HepG2 (cell line): ENCODE results near the gene SCARF1. TPM values are rescaled to one million over a fixed set of nuclear protein-coding genes. Genes with fewer than 3 reads are reported as not detected.

Source experiments
- ETV5 ChIP-seq: IDR thresholded peaks from 2 replicates; pipeline ENCODE4 v1.6.1; 2018; ENCODE audit warnings: missing biosample characterization, missing genetic modification reagents, inconsistent platforms, borderline replicate concordance
- GLI4 ChIP-seq: sonication (generic); formaldehyde crosslinking; IDR thresholded peaks from 2 replicates; pipeline ENCODE4 v1.5.1; 2020; ENCODE audit warnings: missing genetic modification reagents, mild to moderate bottlenecking, moderate library complexity, borderline replicate concordance
- ISL2 ChIP-seq: sonication (generic); formaldehyde crosslinking; IDR thresholded peaks from 2 replicates; pipeline ENCODE4 v1.5.0; 2020; ENCODE audit warnings: missing genetic modification reagents
- JUNB ChIP-seq: sonication (generic); formaldehyde crosslinking; IDR thresholded peaks from 2 replicates; pipeline ENCODE4 v1.8.0; 2022; ENCODE audit warnings: missing genetic modification reagents, mild to moderate bottlenecking, borderline replicate concordance
- MED8 ChIP-seq: sonication (generic); formaldehyde crosslinking; IDR thresholded peaks from 2 replicates; pipeline ENCODE4 v1.8.1; 2023; ENCODE audit warnings: mild to moderate bottlenecking, missing genetic modification reagents; ENCODE audit not compliant: insufficient replicate concordance
- NFIC ChIP-seq: IDR thresholded peaks from 2 replicates; pipeline ENCODE4 v1.6.1; 2012; ENCODE audit warnings: mild to moderate bottlenecking, low read length, inconsistent platforms
- NFKBIZ ChIP-seq: IDR thresholded peaks from 2 replicates; pipeline ENCODE4 v1.6.1; 2018; ENCODE audit warnings: missing genetic modification reagents, missing compliant biosample characterization
- RFX5 ChIP-seq: IDR thresholded peaks from 2 replicates; pipeline ENCODE4 v1.6.1; 2011; ENCODE audit warnings: low read depth, low read length, improper control_type of control experiment
- SKI ChIP-seq: fragments of 450-650 bp; IDR thresholded peaks from one replicate; pipeline ENCODE4 v1.6.1; 2018; ENCODE audit warnings: mild to moderate bottlenecking; ENCODE audit not compliant: partially characterized antibody
- SMARCE1 ChIP-seq: fragments of 450-650 bp; IDR thresholded peaks from 2 replicates; pipeline ENCODE4 v1.6.1; 2017; ENCODE audit warnings: borderline replicate concordance
- SOX5 ChIP-seq: IDR thresholded peaks from 2 replicates; pipeline ENCODE4 v1.6.1; 2016; ENCODE audit warnings: borderline replicate concordance
- THAP11 ChIP-seq: IDR thresholded peaks from 2 replicates; pipeline ENCODE4 v1.6.1; 2016; ENCODE audit warnings: missing biosample characterization, missing genetic modification reagents
- THYN1 ChIP-seq: sonication (generic); formaldehyde crosslinking; IDR thresholded peaks from 2 replicates; pipeline ENCODE4 v1.8.1; 2023; ENCODE audit warnings: low read depth, mild to moderate bottlenecking, moderate library complexity, missing genetic modification reagents, borderline replicate concordance
- YEATS2 ChIP-seq: sonication (generic); formaldehyde crosslinking; IDR thresholded peaks from 2 replicates; pipeline ENCODE4 v1.4.0; 2020; ENCODE audit warnings: missing genetic modification reagents, borderline replicate concordance
- ZFP36L1 ChIP-seq: sonication (generic); formaldehyde crosslinking; IDR thresholded peaks from 2 replicates; pipeline ENCODE4 v1.8.0; 2022; ENCODE audit warnings: mild to moderate bottlenecking, missing genetic modification reagents, moderate library complexity
- ZNF124 ChIP-seq: sonication (generic); formaldehyde crosslinking; IDR thresholded peaks from 2 replicates; pipeline ENCODE4 v1.4.0; 2020; ENCODE audit warnings: missing genetic modification reagents
- polyA plus RNA-seq, 8 experiments: library from polyadenylated mRNA; depleted of rRNA in 3 of 8; stranded (reverse) in 7 of 8; unstranded in 1 of 8; fragments of >200 nt; fragmentation: Illumina TruSeq in 4 of 8; extraction: Trizol in 4 of 8; gene quantifications; 2 replicates each; pipeline versions ENCODE4 v1.2.1 to v1.2.3, GENCODE V29; 2011 to 2016; ENCODE audit warnings: low read depth in 4 of 8, missing spikeins in 1 of 8, mixed read lengths in 1 of 8; ENCODE audit not compliant: insufficient read depth in 1 of 8
- total RNA-seq, 5 experiments: library from RNA; depleted of rRNA; stranded (reverse); fragments of >200 nt; fragmentation: Illumina TruSeq; extraction: Trizol; gene quantifications; 2 replicates each; pipeline ENCODE4 v1.2.3, GENCODE V29; 2016; ENCODE audit warnings: low read depth in 1 of 5
- TF ChIP-seq, protein P1 (sequence below): sonication (generic); formaldehyde crosslinking; conservative IDR thresholded peaks from 2 replicates; pipeline ENCODE4 v1.4.0; 2020; ENCODE audit warnings: missing genetic modification reagents
- TF ChIP-seq, protein P2 (sequence below): sonication (generic); formaldehyde crosslinking; IDR thresholded peaks from 2 replicates; pipeline ENCODE4 v1.5.1; 2020; ENCODE audit warnings: missing genetic modification reagents, mild to moderate bottlenecking, borderline replicate concordance
- TF ChIP-seq, protein P3 (sequence below): sonication (generic); formaldehyde crosslinking; conservative IDR thresholded peaks from 2 replicates; pipeline ENCODE4 v1.8.0; 2022; ENCODE audit warnings: mild to moderate bottlenecking, moderate library complexity, missing genetic modification reagents
- TF ChIP-seq, protein P4 (sequence below): fragments of 450-650 bp; IDR thresholded peaks from 2 replicates; pipeline ENCODE4 v1.6.1; 2016
- TF ChIP-seq, protein P5 (sequence below): sonication (generic); formaldehyde crosslinking; IDR thresholded peaks from 2 replicates; pipeline ENCODE4 v1.5.1; 2020; ENCODE audit warnings: missing genetic modification reagents, mild to moderate bottlenecking, borderline replicate concordance

SCARF1 gene
- total and polyA plus RNA-seq, 2 of the 13 experiments (the other 11 are each of a cell fraction or from before 2014, with no cell fraction given) = 0.24 to 0.71 TPM

DNA sequence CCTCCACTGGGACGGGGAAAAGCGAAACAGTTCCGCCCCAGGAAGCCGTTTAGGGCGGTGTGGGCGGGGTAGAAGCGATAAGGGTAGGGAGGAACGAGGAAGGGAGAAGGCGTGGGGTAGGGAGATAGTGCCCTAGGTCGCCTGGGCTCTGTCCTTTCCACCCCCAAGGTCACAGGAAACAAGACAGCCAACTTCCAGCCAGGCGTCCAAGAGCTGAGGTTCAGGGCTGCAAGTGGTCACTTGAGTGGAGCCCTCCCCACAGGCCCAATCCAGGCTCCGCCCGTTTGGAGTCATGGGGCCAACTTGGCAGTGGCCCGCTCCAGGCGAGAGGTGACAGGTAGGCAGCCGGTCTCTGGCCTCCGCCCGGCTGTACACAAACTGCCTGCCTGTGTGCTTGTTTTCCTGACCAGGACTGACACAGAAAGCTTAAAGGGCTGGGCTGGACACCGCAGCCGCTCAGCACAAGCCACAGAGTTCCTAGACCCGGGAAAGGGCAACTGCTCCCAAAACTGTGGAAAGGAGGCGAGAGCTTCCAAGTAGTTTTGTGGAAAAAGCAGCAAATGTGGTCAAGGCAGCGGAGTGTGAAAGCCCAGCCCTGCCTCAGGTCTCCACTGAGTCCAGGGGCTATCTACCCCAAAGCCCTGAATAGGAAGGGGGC, 4.4 kb upstream of the SCARF1 start, which contains the start of gene RILP (continued):
- TF ChIP-seq NFKBIZ (CRISPR knock-in tag) = no peak
- no peak; the same call in 1 of the 2 replicates for TF ChIP-seq ISL2 (CRISPR knock-in tag)
- TF ChIP-seq THAP11 (CRISPR knock-in tag) = no peak
- TF ChIP-seq NFIC = no peak
- peak; percentile 55; the same call in 1 of the 2 replicates for TF ChIP-seq YEATS2 (CRISPR knock-in tag)
- peak; percentile 67 for TF ChIP-seq ETV5
- TF ChIP-seq MED8 = no peak
- TF ChIP-seq, protein P1, sequence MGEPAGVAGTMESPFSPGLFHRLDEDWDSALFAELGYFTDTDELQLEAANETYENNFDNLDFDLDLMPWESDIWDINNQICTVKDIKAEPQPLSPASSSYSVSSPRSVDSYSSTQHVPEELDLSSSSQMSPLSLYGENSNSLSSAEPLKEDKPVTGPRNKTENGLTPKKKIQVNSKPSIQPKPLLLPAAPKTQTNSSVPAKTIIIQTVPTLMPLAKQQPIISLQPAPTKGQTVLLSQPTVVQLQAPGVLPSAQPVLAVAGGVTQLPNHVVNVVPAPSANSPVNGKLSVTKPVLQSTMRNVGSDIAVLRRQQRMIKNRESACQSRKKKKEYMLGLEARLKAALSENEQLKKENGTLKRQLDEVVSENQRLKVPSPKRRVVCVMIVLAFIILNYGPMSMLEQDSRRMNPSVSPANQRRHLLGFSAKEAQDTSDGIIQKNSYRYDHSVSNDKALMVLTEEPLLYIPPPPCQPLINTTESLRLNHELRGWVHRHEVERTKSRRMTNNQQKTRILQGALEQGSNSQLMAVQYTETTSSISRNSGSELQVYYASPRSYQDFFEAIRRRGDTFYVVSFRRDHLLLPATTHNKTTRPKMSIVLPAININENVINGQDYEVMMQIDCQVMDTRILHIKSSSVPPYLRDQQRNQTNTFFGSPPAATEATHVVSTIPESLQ (CRISPR knock-in tag) = no peak
- TF ChIP-seq, protein P2, sequence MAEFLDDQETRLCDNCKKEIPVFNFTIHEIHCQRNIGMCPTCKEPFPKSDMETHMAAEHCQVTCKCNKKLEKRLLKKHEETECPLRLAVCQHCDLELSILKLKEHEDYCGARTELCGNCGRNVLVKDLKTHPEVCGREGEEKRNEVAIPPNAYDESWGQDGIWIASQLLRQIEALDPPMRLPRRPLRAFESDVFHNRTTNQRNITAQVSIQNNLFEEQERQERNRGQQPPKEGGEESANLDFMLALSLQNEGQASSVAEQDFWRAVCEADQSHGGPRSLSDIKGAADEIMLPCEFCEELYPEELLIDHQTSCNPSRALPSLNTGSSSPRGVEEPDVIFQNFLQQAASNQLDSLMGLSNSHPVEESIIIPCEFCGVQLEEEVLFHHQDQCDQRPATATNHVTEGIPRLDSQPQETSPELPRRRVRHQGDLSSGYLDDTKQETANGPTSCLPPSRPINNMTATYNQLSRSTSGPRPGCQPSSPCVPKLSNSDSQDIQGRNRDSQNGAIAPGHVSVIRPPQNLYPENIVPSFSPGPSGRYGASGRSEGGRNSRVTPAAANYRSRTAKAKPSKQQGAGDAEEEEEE (CRISPR knock-in tag) = no peak
- TF ChIP-seq ZFP36L1 (CRISPR knock-in tag) = no peak
- no peak for TF ChIP-seq JUNB (CRISPR knock-in tag)
- TF ChIP-seq, protein P3, sequence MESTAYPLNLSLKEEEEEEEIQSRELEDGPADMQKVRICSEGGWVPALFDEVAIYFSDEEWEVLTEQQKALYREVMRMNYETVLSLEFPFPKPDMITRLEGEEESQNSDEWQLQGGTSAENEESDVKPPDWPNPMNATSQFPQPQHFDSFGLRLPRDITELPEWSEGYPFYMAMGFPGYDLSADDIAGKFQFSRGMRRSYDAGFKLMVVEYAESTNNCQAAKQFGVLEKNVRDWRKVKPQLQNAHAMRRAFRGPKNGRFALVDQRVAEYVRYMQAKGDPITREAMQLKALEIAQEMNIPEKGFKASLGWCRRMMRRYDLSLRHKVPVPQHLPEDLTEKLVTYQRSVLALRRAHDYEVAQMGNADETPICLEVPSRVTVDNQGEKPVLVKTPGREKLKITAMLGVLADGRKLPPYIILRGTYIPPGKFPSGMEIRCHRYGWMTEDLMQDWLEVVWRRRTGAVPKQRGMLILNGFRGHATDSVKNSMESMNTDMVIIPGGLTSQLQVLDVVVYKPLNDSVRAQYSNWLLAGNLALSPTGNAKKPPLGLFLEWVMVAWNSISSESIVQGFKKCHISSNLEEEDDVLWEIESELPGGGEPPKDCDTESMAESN (CRISPR knock-in tag) = no peak
- TF ChIP-seq GLI4 (CRISPR knock-in tag) = no peak; the same call in 1 of the 2 replicates
- no peak for TF ChIP-seq RFX5
- TF ChIP-seq, protein P4, sequence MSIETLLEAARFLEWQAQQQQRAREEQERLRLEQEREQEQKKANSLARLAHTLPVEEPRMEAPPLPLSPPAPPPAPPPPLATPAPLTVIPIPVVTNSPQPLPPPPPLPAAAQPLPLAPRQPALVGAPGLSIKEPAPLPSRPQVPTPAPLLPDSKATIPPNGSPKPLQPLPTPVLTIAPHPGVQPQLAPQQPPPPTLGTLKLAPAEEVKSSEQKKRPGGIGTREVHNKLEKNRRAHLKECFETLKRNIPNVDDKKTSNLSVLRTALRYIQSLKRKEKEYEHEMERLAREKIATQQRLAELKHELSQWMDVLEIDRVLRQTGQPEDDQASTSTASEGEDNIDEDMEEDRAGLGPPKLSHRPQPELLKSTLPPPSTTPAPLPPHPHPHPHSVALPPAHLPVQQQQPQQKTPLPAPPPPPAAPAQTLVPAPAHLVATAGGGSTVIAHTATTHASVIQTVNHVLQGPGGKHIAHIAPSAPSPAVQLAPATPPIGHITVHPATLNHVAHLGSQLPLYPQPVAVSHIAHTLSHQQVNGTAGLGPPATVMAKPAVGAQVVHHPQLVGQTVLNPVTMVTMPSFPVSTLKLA = peak; percentile 37
- no peak for TF ChIP-seq ZNF124
- no peak for TF ChIP-seq THYN1
- peak; percentile 60 for TF ChIP-seq SOX5 (CRISPR knock-in tag)
- TF ChIP-seq, protein P5, sequence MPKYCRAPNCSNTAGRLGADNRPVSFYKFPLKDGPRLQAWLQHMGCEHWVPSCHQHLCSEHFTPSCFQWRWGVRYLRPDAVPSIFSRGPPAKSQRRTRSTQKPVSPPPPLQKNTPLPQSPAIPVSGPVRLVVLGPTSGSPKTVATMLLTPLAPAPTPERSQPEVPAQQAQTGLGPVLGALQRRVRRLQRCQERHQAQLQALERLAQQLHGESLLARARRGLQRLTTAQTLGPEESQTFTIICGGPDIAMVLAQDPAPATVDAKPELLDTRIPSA = no peak
- no peak for TF ChIP-seq SMARCE1
- TF ChIP-seq SKI = peak; percentile 79
